GM19463 (cell line): ENCODE data around the gene IMPG2.

Source experiments
- ATAC-seq: cut with Tn5 transposase; IDR thresholded peaks from one replicate; pipeline ENCODE4 v1.9.1; 2021; ENCODE audit warnings: mild to moderate bottlenecking, moderate library complexity; ENCODE audit not compliant: unreplicated experiment

Gene IMPG2

DNA sequence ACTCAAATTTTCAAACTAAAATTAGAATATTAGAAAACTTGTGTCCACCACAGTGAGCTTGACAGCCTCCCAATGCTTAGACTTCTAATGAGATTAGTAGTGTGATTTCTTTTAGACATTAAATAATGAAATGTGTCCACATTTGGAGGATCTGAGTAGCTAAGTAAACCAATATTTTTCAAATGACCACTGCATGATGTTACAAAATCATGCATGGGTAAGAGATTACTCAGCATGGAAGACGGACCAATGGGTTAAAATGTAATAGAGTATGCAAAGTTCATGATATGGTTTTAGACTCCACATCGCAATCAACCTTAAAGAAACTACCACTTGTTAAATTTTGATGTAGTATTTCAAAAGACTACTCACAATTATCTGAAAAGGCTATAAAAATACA is 130.6 kb downstream of the IMPG2 start:
- ATAC-seq = no peak

DNA sequence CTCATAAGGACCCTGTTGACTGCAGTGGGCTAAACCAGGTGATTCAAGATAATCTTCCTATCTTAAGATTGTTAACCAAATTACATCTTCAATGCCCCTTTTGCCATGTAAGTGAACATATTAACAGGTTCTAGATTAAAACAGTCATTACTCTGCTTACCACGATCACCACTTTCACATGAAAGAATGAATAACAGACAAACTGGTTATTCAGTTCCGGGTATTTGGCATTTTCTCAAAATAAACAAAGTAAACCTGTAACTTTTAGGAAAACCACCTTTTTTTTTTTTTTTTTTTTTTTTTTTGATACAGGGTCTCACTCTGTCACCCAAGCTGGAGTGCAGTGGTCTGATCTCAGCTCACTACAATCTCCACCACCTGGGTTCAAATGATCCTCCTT is 131.2 kb downstream of the IMPG2 start:
- ATAC-seq = no peak

DNA sequence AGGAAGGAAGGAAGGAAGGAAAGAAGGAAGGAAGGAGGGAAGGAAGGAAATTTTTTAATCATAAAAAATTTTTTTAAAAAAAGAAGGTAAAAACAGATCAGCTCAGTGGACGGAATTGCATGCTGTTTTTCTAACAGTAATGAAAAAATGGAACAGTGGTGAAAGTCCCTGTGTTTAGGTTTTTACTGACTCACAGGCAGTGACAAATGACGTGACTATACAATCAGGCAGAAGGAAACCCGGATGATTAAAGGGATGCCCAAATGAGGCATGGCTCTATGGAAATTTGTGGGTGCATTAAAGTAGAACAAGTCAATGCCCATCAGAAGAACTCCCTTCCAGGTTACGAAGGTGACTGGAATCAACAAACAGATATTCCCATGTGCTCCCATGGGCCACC is 135.0 kb downstream of the IMPG2 start:
- ATAC-seq = no peak

DNA sequence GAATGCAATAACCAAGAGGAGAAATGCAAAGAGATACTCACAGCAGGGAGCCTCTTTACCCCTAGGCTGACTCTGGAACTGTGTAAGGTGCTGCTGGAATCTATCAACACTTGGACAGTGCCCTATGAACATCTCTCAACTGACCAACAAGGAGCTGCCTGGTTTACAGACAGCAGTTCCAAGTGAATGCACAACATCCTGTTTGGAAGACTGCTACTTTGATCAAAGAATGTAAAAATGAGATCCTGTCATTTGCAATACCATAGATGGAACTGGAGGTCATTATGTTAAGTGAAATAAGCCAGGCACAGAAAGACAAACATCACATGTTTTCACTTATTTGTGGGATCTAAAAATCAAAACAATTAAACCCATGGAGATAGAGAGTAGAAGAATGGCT is 136.3 kb downstream of the IMPG2 start:
- ATAC-seq = no peak

DNA sequence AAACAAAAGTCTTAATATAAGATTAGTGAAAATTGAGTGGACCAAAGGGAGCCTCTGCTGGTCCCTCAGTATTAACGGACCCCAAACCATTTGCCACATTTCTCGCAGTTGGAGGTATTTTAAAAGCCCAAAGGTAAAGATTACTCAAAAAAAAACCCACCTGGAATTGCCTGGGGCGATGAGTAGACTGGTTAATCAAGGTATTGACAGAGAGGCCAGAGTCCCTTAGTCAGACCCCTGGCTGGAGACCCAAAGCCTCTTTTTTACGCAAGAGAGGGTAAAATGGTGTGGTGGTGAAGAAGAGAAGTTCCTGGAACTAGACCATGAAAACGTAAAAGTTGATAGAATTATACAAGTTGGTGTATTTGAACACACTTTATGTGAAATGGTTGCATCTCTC is 137.2 kb downstream of the IMPG2 start:
- ATAC-seq = no peak

DNA sequence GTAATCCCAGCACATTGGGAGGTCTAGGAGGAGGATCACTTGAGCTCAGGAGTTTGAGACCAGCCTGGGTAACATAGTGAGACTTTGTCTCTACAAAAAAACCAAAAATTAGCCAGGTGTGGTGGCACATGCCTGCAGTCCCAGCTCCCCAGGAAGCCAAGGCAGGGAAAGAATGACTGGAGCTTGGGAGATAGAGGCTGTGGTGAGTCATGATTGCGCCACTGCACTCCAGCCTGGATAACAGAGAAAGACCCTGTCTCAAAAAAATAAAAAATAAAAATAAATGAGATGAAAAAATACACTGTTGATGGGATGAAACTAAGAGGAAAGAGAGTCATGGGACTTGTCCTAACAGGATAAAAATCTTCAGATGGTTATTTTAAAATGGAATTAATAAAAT is 137.6 kb downstream of the IMPG2 start:
- ATAC-seq = no peak

DNA sequence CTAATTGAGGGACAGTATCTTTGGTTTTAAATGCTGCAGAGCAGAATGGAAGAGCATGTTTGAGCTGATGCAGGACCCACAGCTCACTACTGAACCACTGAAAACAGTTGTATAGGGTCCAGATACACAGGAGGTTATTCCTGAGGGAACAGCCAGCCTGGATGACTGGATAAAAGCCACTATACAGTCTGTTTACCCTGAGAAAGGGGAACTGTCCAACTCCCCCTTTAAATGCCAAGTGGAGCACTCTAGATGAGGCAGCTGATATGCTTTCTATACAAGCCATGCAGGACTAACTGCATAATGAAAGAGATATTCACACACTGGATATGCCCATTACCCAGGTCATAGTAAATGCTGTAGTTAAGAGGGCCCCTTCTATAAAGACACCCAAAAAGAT is 138.6 kb downstream of the IMPG2 start:
- ATAC-seq = no peak

DNA sequence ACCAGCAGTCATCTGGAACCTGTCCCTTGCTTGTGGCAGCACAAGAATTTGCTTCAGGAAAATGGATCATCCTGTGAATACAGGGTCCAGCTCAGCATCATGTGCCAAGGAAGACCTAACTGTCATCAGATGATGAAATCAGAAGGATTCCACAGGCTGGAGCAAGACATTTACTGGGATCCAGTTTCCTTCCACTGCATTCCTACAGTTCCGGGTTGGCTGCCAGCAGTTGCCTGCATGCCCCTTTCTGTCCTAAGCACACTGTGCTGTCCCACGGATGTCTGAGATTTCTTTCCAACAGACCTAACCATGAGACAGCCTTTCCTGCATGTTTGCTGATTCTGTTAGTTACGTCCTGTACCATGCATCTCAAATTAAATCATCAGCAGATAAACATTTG is 140.7 kb downstream of the IMPG2 start:
- ATAC-seq = no peak

DNA sequence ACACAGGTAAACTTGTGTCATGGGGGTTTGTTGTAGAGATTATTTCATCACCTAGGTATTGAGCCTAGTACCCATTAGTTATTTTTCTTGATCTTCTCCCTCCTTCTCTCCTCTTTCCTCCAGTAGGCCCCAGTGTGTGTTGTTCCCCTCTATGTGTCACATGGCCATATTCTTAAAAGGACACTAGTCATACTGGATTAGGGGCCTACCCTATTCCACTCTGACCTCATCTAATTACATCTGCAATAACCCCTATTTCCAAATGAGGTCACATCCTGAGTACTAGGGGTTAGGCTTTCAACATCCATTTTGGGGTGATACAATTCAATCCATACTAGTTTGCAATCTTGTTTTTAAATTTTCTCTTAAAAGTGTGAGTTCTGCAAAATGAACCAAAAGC is 142.8 kb downstream of the IMPG2 start:
- ATAC-seq = no peak
